DOHH2 (cell line): ENCODE results near the gene MED10.

Experiments used
- H3F3A ChIP-seq: fragments of 200-600 bp; sonication (generic), shearing (Covaris generic); 2 replicates; pipeline ENCODE4 v1.6.0; 2016; ENCODE audit warnings: antibody characterized with exemption, mild to moderate bottlenecking; ENCODE audit not compliant: control insufficient read depth, insufficient read depth
- H3K27ac ChIP-seq: fragments of 200-600 bp; sonication (generic); 2 replicates; pipeline ENCODE4 v1.5.1; 2014; ENCODE audit warnings: low read depth, mild to moderate bottlenecking, low read length, moderate library complexity
- H3K27me3 ChIP-seq: fragments of 200-600 bp; sonication (generic); 2 replicates; pipeline ENCODE4 v1.6.1; 2014; ENCODE audit warnings: mild to moderate bottlenecking, low read length, mixed read lengths; ENCODE audit not compliant: control insufficient read depth
- H3K36me3 ChIP-seq: fragments of 200-600 bp; sonication (generic); 2 replicates; pipeline ENCODE4 v1.6.1; 2014; ENCODE audit warnings: mild to moderate bottlenecking, low read length, moderate library complexity, mixed read lengths; ENCODE audit not compliant: control insufficient read depth
- H3K4me1 ChIP-seq: fragments of 200-600 bp; sonication (generic); 2 replicates; pipeline ENCODE4 v1.6.1; 2014; ENCODE audit warnings: mild to moderate bottlenecking, low read length, mixed read lengths; ENCODE audit not compliant: control insufficient read depth
- H3K4me2 ChIP-seq: fragments of 200-600 bp; sonication (generic); 2 replicates; pipeline ENCODE4 v1.6.0; 2014; ENCODE audit warnings: mild to moderate bottlenecking, low read length, moderate library complexity
- H3K4me3 ChIP-seq: fragments of 200-600 bp; sonication (generic); 2 replicates; pipeline ENCODE4 v1.5.1; 2014; ENCODE audit warnings: mild to moderate bottlenecking, low read length, mixed read lengths
- H3K79me2 ChIP-seq: fragments of 200-600 bp; sonication (generic); 2 replicates; pipeline ENCODE4 v1.6.1; 2014; ENCODE audit warnings: mild to moderate bottlenecking, low read length, mixed read lengths; ENCODE audit not compliant: control insufficient read depth
- H3K9me2 ChIP-seq: fragments of 200-600 bp; sonication (generic); replicated peaks from 2 replicates; pipeline ENCODE4 v1.6.1; 2014; ENCODE audit warnings: mild to moderate bottlenecking, low read length, mixed read lengths; ENCODE audit not compliant: control insufficient read depth
- H3K9me3 ChIP-seq: fragments of 200-600 bp; sonication (generic); 2 replicates; pipeline ENCODE4 v1.6.1; 2014; ENCODE audit warnings: antibody characterized with exemption, low read length, mixed read lengths; ENCODE audit not compliant: control insufficient read depth, insufficient read depth
- H4K20me1 ChIP-seq: fragments of 200-600 bp; sonication (generic); 2 replicates; pipeline ENCODE4 v1.6.0; 2014; ENCODE audit warnings: low read depth, mild to moderate bottlenecking, antibody characterized with exemption, low read length, moderate library complexity; ENCODE audit not compliant: control insufficient read depth, insufficient read depth
- CTCF ChIP-seq: fragments of 200-600 bp; sonication (generic); IDR thresholded peaks from one replicate; pipeline ENCODE4 v1.5.1; 2014; ENCODE audit warnings: antibody characterized with exemption, mild to moderate bottlenecking, low read depth, low read length; ENCODE audit not compliant: poor library complexity, severe bottlenecking
- EZH2phosphoT487 ChIP-seq: fragments of 200-600 bp; sonication (generic); IDR thresholded peaks from 2 replicates; pipeline ENCODE4 v1.6.1; 2017; ENCODE audit warnings: borderline replicate concordance, mild to moderate bottlenecking, antibody characterized with exemption, low read length, moderate library complexity, mixed read lengths

The MED10 gene

GRCh38 chr5:6391151-6391550, 12.8 kb upstream of the MED10 start:
- Histone ChIP-seq H3K9me2 (no peaks in the 10 kb centered on the region), H4K20me1 (no peaks in the 10 kb centered on the region), H3K27me3 (peaks cover 10% of the 10 kb centered on the region), H3K27ac (no peak overlapping the region), H3K79me2 (no peaks in the 10 kb centered on the region), H3K4me1 (no peaks in the 10 kb centered on the region), H3K4me2 (no peak overlapping the region), H3F3A (no peaks in the 10 kb centered on the region), H3K4me3 (no peak overlapping the region), H3K36me3 (no peaks in the 10 kb centered on the region), H3K9me3 (no peaks in the 10 kb centered on the region)
- TF ChIP-seq CTCF (no peak), EZH2phosphoT487 (no peak)

DNA sequence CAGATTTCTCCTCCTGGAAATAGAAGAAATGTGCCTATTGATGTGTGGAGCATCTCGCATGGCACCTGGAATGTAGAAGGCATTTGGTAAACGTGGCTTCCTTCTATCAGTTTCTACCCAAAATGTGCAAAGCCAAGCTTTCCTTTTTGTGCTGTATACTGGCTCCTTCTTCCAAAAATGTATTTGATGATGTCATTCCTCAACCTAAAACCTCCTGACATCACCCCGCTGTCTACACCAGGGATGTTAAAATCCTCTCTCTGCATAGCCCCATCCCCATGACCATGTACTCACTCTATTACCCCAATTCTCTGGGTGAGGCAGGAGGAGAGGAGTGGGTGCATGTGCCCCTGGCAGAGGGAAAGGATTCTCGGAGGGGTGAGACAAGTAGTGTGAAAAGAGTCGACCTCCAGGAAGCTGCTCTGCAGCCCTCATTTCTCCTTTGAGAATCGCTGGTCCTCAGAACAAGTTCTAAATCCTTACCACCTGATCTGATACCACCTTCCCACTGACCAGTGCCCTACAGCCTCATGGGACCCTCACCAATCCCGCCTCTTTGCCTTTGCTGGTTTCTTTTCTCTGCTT, 11.7 kb upstream of the MED10 start:
- Histone ChIP-seq H3K79me2 (no peaks in the 10 kb centered on the region), H3K27me3 (peaks cover 10% of the 10 kb centered on the region), H3K4me1 (no peaks in the 10 kb centered on the region), H3K9me2 (no peaks in the 10 kb centered on the region), H3K4me3 (no peak overlapping the region), H3K36me3 (no peaks in the 10 kb centered on the region), H3F3A (no peaks in the 10 kb centered on the region), H3K9me3 (no peaks in the 10 kb centered on the region), H3K4me2 (no peak overlapping the region), H3K27ac (no peak overlapping the region), H4K20me1 (no peaks in the 10 kb centered on the region)
- TF ChIP-seq CTCF (no peak), EZH2phosphoT487 (no peak)

- TF ChIP-seq CTCF, result no peak
- TF ChIP-seq EZH2phosphoT487, result no peak
- Histone ChIP-seq H4K20me1 (no peaks in the 10 kb centered on the region), H3K27me3 (peaks cover 10% of the 10 kb centered on the region), H3K9me2 (no peaks in the 10 kb centered on the region), H3K4me1 (no peaks in the 10 kb centered on the region), H3F3A (no peaks in the 10 kb centered on the region), H3K4me3 (no peak overlapping the region), H3K36me3 (no peaks in the 10 kb centered on the region), H3K9me3 (no peaks in the 10 kb centered on the region), H3K27ac (no peak overlapping the region), H3K79me2 (no peaks in the 10 kb centered on the region), H3K4me2 (no peak overlapping the region)
Observed at GRCh38 chr5:6389397-6389796, 11.1 kb upstream of the MED10 start.

DNA sequence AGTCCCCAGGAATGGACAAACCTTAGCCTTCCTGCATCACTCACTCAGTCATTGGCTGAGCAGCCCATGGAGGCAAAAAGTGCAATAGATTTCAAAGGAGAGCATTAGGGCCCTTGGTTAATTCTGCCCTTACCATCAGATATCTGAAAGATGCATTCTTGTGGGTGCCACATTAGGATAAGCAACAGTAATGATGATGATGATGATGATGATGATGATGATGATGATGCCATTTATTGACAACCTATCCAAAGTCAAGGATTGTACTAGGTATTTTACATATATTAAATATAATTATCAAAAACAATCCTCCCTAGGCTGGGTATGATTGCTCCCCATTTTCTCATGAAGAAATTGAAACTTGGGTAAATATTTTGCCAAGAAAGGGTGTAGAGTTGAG, 9.6 kb upstream of the MED10 start:
- Histone ChIP-seq H3K4me3 (no peak overlapping the region), H3K4me2 (no peak overlapping the region), H3K4me1 (no peaks in the 10 kb centered on the region), H3K9me2 (no peaks in the 10 kb centered on the region), H3K27ac (no peak overlapping the region), H3F3A (no peaks in the 10 kb centered on the region), H4K20me1 (no peaks in the 10 kb centered on the region), H3K36me3 (no peaks in the 10 kb centered on the region), H3K79me2 (no peaks in the 10 kb centered on the region), H3K27me3 (peaks cover 6% of the 10 kb centered on the region), H3K9me3 (no peaks in the 10 kb centered on the region)
- TF ChIP-seq EZH2phosphoT487 (no peak), CTCF (no peak)
